ENCODE data around the gene RGS6. TPM values are rescaled to one million over a fixed set of nuclear protein-coding genes. Genes with fewer than 3 reads are reported as not detected.
"Not testable (repeated sequence)": the region's sequence is repeated elsewhere in the genome, so short reads cannot be mapped to it uniquely, and the experiment has no call there.

RGS6 gene
- total RNA-seq, 4 donors from 2014 or later = 7.6 to 25.3 (median 17.2) TPM

GRCh38 chr14:72471346-72471745 is 539.1 kb downstream of the RGS6 start:
- no peak overlapping the region for H3K27ac ChIP-seq
- H3K27me3 ChIP-seq = no peaks in the 10 kb centered on the region
- 95 to 96% methylated on average over 6 of the region's 6 CpGs for WGBS, 2 donors
- intact Hi-C loops (cut with DNase I) = no loop called here
- no peaks in the 10 kb centered on the region for H3K36me3 ChIP-seq
- no peak for DNase-seq
- TF ChIP-seq POLR2A (IDR thresholded peaks at IDR 0.05) = no peak
- TF ChIP-seq CTCF (IDR thresholded peaks at IDR 0.05) = no peak
- no peak overlapping the region for H3K4me3 ChIP-seq (replicated peaks in 1 of 3)
- H3K9me3 ChIP-seq = no peaks in the 10 kb centered on the region
- no peaks in the 10 kb centered on the region for H3K4me1 ChIP-seq

- peaks cover 9% of the 10 kb centered on the region in 2 donors for H3K4me1 ChIP-seq
- intact Hi-C loops (cut with DNase I) = no loop called here
- no peak for TF ChIP-seq POLR2A (IDR thresholded peaks at IDR 0.05)
- H3K36me3 ChIP-seq = no peaks in the 10 kb centered on the region
- H3K27me3 ChIP-seq = no peaks in the 10 kb centered on the region
- no peak for DNase-seq
- H3K9me3 ChIP-seq = no peaks in the 10 kb centered on the region
- WGBS, 2 donors = 94 to 96% methylated on average over 14 of the region's 14 CpGs
- no peak overlapping the region for H3K4me3 ChIP-seq (replicated peaks in 1 of 3)
- H3K27ac ChIP-seq = no peak overlapping the region
These were observed 540.6 kb downstream of the RGS6 start for GRCh38 chr14:72472845-72473244.

GRCh38 chr14:72476657-72477499 is 544.6 kb downstream of the RGS6 start:
- TF ChIP-seq CTCF (IDR thresholded peaks at IDR 0.05) (no peak), POLR2A (IDR thresholded peaks at IDR 0.05) (peak in 1 of 2 donors; percentile 41)
- peak; percentile 81 to 86 for DNase-seq
- intact Hi-C loops (cut with DNase I) = no loop called here
- peak overlapping the region; percentile 92 to 98 (median 94) for H3K27ac ChIP-seq
- WGBS, 2 donors = 29 to 35% methylated on average over 7 to 8 of the region's 8 CpGs
- H3K4me1 ChIP-seq = peaks cover 34% of the 10 kb centered on the region in 2 donors
- H3K9me3 ChIP-seq = no peaks in the 10 kb centered on the region
- H3K27me3 ChIP-seq = no peaks in the 10 kb centered on the region
- no peak overlapping the region for H3K4me3 ChIP-seq (replicated peaks in 1 of 3)
- no peaks in the 10 kb centered on the region for H3K36me3 ChIP-seq

- intact Hi-C loops (cut with DNase I); H3K27me3 ChIP-seq; H3K9me3 ChIP-seq; H3K36me3 ChIP-seq; H3K4me3 ChIP-seq (replicated peaks in 1 of 3): not testable (repeated sequence)
- Histone ChIP-seq H3K27ac (peak overlapping the region; percentile 92 to 98 (median 94)), H3K4me1 (peaks cover 36 to 37% of the 10 kb centered on the region in 2 donors)
- DNase-seq = peak; percentile 70 to 73
- WGBS, 2 donors = 31 to 34% methylated on average over 5 of the region's 5 CpGs
These were observed 545.3 kb downstream of the RGS6 start for GRCh38 chr14:72477578-72477977.

- peaks cover 42% of the 10 kb centered on the region in 2 donors for H3K4me1 ChIP-seq
- H3K27me3 ChIP-seq = no peaks in the 10 kb centered on the region
- no peaks in the 10 kb centered on the region for H3K9me3 ChIP-seq
- H3K27ac ChIP-seq = peak overlapping the region; percentile 92 to 98 (median 94)
- intact Hi-C loops (cut with DNase I) = no loop called here
- no peak overlapping the region for H3K4me3 ChIP-seq (replicated peaks in 1 of 3)
- DNase-seq = peak; percentile 89 to 91
- WGBS, 2 donors = 19 to 32% methylated on average over 8 of the region's 8 CpGs
- TF ChIP-seq CTCF (IDR thresholded peaks at IDR 0.05) = no peak
- TF ChIP-seq POLR2A (IDR thresholded peaks at IDR 0.05) = no peak
- no peaks in the 10 kb centered on the region for H3K36me3 ChIP-seq
These were observed 546.3 kb downstream of the RGS6 start for GRCh38 chr14:72478471-72478893.

- peak overlapping the region; percentile 92 to 98 (median 94) for H3K27ac ChIP-seq
- H3K4me3 ChIP-seq (replicated peaks in 1 of 3) = no peak overlapping the region
- peak; percentile 95 to 96 for DNase-seq
- no peaks in the 10 kb centered on the region for H3K27me3 ChIP-seq
- TF ChIP-seq POLR2A (IDR thresholded peaks at IDR 0.05) (peak in 1 of 2 donors; percentile 53), CTCF (IDR thresholded peaks at IDR 0.05) (no peak)
- peaks cover 42% of the 10 kb centered on the region in 2 donors for H3K4me1 ChIP-seq
- intact Hi-C loops (cut with DNase I) = no loop called here
- 49 to 69% methylated on average over 3 of the region's 3 CpGs for WGBS, 2 donors
- H3K36me3 ChIP-seq = no peaks in the 10 kb centered on the region
- H3K9me3 ChIP-seq = no peaks in the 10 kb centered on the region
These were observed 547.3 kb downstream of the RGS6 start for GRCh38 chr14:72479461-72479931.

All from thyroid gland (tissue), 4 donors.